ENCODE measurements around the gene TPD52L2. TPM values are rescaled to one million over a fixed set of nuclear protein-coding genes. Genes with fewer than 3 reads are reported as not detected.
"Not testable (repeated sequence)": the region's sequence is repeated elsewhere in the genome, so short reads cannot be mapped to it uniquely, and the experiment has no call there.

Gene TPD52L2
- total and polyA plus RNA-seq, 5 experiments from 2014 or later: 39.3 to 79.0 (median 56.4) TPM

DNA sequence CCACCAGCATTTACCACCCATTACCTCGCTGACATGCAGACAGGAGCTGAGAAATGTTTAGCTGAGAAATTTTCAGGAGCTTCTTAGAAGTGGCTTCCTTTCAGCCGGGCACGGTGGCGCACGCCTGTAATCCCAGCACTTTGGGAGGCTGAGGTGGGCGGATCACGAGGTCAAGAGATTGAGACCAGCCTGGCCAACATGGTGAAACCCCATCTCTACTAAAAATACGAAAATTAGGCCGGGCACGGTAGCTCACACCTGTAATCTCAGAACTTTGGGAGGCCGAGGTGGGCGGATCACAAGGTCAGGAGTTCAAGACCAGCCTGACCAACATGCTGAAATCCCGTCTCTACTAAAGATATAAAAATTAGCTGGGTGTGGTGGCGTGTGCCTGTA is 13.5 kb upstream of the TPD52L2 start:
- POLR2A ChIA-PET, H3K27ac Mint-ChIP-seq, H3K4me1 Mint-ChIP-seq, H3K36me3 Mint-ChIP-seq, H3K4me3 Mint-ChIP-seq, ATAC-seq, H3K9me3 Mint-ChIP-seq: not testable (repeated sequence)
- peak in 1 of 10 donors; percentile 40 for DNase-seq
- peaks cover 1 to 19% (median 11%) of the 10 kb centered on the region in 5 donors for H3K27me3 Mint-ChIP-seq

DNA sequence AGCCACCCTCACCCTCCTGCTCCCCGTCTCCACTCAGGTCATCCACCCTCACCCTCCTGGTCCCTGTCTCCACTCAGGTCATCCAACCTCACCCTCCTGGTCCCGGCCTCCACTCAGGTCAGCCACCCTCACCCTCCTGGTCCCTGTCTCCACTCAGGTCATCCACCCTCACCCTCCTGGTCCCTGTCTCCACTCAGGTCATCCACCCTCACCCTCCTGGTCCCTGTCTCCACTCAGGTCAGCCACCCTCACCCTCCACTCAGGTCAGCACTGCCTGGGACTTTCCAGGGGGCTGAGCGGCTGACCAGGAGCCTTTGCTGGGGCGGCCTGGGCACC is 11.4 kb upstream of the TPD52L2 start:
- H3K27ac Mint-ChIP-seq, H3K36me3 Mint-ChIP-seq, H3K4me3 Mint-ChIP-seq, ATAC-seq, DNase-seq, H3K9me3 Mint-ChIP-seq: not testable (repeated sequence)
- peaks cover 1 to 19% (median 9%) of the 10 kb centered on the region in 5 donors for H3K27me3 Mint-ChIP-seq
- POLR2A ChIA-PET: interaction anchor here (0.6 kb wide), 1 partner anchor 115 kb away, joined by 3 read pairs; no protein-coding TSS in a partner anchor
- H3K4me1 Mint-ChIP-seq: peaks cover 9 to 30% (median 28%) of the 10 kb centered on the region in 4 donors

DNA sequence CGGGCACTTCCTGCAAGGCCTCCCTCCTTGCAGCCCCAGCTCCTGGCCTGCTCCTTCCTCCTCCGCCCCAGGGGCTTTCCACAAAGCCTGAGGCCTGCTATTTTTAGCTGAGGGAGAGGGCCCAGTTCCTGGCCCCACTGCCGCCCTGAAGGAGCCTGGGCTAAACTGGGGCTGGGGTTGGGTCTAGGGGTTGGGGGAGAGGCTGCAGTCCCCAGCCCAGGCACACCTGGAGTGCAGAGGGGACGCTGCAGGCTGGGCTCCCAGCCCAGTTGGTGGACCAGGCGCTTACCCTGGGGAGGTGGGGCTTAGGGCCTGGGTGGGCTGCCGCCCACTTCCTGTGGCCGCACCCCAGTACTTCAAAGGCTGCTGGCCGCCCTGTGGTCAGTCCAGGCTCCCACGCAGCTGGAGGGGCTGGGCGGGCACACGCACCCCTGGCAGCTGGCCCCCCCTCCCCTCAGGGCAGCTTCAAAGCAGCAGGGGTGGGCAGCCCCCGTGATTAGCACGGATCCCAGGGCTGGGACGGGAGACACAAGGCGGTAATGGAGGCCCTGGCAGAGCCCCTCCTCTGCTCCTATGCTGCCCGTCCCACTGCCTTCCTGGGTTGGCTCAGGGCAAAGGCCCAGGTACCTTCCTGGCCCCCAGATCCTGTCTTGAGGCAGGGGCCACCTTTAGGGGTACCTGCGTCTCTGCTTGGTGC is 10.9 kb upstream of the TPD52L2 start:
- peak in 1 of 10 donors; percentile 53 for DNase-seq
- H3K27me3 Mint-ChIP-seq: peaks cover 1 to 16% (median 8%) of the 10 kb centered on the region in 5 donors
- H3K27ac Mint-ChIP-seq: no peak overlapping the region
- no peaks in the 10 kb centered on the region for H3K9me3 Mint-ChIP-seq
- no peaks in the 10 kb centered on the region for H3K36me3 Mint-ChIP-seq
- POLR2A ChIA-PET: interaction anchor here (0.6 kb wide), 1 partner anchor 115 kb away, joined by 3 read pairs; no protein-coding TSS in a partner anchor
- peak; percentile 34 to 44 for ATAC-seq
- peaks cover 14 to 35% (median 33%) of the 10 kb centered on the region in 4 donors for H3K4me1 Mint-ChIP-seq
- H3K4me3 Mint-ChIP-seq: peak overlapping the region in 2 of 10 donors; percentile 31 to 45

DNA sequence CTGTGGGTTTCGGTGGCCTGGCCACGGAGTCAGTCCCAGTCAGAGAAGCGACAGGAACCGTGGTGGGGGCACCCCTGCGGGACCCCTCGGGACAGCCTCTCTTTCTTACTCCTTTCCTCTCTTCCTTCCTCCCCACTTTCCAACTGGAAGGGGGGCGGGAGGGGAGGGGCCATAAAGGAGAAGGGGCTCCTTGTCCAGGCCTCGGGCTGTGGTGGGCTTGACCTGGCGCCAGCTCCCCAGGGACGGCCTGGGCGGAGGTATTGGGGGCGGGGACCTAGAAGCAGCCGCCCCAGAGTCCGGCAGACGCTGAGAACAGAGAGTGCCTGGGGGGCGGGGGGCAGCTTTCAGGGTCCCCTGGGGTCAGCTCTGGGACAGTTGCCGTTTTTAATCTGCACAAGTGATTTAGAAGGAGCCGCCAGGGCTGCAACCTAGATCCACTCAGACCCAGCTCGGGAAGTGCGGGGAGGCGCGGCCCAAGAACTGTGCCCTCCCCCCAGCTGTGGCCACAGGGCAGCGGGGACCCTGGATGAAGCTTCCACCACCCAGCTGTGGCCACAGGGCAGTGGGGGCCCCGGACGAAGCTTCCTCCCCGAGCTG is 10.2 kb upstream of the TPD52L2 start:
- Mint-ChIP-seq H3K4me1 (peaks cover 14 to 41% (median 38%) of the 10 kb centered on the region in 4 donors), H3K4me3 (peak overlapping the region in 2 of 10 donors; percentile 31 to 45), H3K9me3 (no peaks in the 10 kb centered on the region), H3K27me3 (peaks cover 1 to 14% (median 8%) of the 10 kb centered on the region in 5 donors), H3K36me3 (no peaks in the 10 kb centered on the region), H3K27ac (no peak overlapping the region)
- no peak for ATAC-seq
- no peak for DNase-seq
- POLR2A ChIA-PET: interaction anchor here (1.3 kb wide), 1 partner anchor 10 kb away, joined by 10 read pairs; the partner anchor contains the start of gene TPD52L2

DNA sequence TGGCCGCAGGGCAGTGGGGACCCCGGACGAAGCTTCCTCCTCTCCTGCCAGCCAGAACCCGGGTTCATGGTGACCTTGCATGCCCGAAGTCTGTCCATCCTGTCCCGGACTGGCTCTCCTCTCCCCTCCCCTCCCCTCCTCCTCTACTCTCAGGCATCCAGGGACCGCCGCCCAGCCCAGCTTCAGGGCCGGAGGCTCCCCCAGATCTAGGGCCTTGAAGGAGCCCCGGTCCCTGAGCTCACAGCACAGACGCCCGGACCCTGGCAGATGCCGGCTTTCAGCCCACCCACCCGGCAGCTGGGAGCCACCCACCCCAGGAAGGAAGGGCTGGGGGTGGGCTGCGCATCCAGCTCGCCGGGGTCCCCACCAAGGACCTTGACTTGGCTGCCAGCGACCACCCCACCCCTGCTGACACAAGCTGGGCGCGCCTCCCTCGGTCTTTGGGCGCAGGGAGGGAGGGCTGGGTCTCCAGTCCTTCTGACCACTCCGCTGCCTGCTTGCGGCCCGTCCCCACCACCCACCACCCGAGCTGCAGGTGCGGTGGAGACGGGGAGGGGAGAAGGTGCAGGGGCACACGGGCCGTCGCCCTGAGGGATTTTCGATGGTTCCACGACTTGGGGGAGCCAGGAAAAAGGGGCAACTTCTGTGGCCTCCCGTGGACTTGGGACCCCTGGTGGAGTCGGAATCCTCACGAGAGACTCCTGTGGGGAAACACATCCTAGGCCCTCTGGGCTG is 9.5 kb upstream of the TPD52L2 start:
- no peak overlapping the region for H3K27ac Mint-ChIP-seq
- H3K4me1 Mint-ChIP-seq: peaks cover 14 to 40% (median 37%) of the 10 kb centered on the region in 4 donors
- ATAC-seq: no peak
- H3K9me3 Mint-ChIP-seq: no peaks in the 10 kb centered on the region
- POLR2A ChIA-PET: interaction anchor here (1.3 kb wide), 1 partner anchor 9 kb away, joined by 10 read pairs; the partner anchor contains the start of gene TPD52L2
- H3K27me3 Mint-ChIP-seq: peaks cover under 1 to 13% (median 8%) of the 10 kb centered on the region in 5 donors
- H3K4me3 Mint-ChIP-seq: no peak overlapping the region
- DNase-seq: no peak
- peaks cover 0 to 2% (median under 1%) of the 10 kb centered on the region in 3 donors for H3K36me3 Mint-ChIP-seq

DNA sequence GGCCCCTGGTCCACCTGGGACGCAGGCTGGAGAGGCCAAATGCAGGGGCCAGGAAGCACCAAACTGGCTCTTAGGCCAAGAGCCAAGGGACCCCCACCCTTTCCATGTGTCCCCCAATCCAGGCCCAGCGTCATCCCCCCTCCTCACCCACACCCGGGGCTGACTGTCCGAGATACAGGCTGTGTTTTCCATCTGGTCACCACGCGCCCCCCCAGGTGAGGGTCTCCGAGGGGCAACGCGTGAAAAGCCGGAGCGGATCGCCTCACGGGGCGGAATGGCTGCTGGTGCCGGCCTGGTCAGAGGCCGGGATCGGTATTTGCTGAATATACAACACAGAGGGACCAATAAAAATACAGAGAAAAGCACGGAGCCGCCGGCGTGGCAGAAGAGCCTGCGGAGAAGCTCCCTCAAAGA is 9.0 kb upstream of the TPD52L2 start:
- Mint-ChIP-seq H3K36me3 (peaks cover 0 to 4% (median 4%) of the 10 kb centered on the region in 3 donors), H3K27ac (peak overlapping the region in 2 of 10 donors; percentile 11 to 28), H3K27me3 (peaks cover 0 to 7% (median 5%) of the 10 kb centered on the region in 5 donors), H3K4me3 (no peak overlapping the region), H3K4me1 (peaks cover 14 to 41% (median 32%) of the 10 kb centered on the region in 4 donors), H3K9me3 (no peaks in the 10 kb centered on the region)
- ATAC-seq (no peak), DNase-seq (no peak)
- POLR2A ChIA-PET: interaction anchor here (0.5 to 1.3 kb wide), 2 partner anchors 8 to 105 kb away, joined by 3 to 10 read pairs; partner anchors contain the start of gene TPD52L2

DNA sequence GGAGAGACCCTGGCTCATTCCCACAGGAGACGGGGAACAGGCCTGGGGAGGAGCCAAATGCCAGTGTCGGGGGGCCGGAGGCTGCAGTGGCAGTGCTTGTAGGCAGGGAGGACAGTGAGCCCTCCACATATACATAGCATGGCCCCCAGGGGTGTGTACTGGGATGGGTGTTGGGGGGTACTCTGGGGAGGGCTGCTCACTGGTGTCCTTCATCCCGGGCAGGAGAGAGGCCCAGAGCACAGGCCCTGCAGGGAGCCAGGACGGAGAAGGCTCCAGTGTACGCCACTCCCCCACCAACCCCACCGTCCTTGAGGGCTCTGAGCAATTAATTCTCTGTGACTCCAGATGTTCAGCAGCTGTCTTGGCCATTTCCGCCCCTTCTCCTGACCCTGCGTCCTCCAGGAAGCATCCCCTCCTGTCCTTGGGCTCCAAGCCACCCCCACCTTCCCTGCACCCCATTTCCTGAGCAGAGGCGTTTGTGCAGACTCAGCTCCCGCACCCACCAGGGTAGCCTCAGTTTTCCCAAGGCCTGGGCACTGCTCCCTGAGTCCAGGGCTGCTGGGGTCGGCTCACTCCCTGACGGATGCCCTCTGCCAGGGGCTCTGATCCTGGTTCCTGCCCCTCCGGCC is 7.2 kb upstream of the TPD52L2 start:
- peaks cover 0 to 4% (median 4%) of the 10 kb centered on the region in 3 donors for H3K36me3 Mint-ChIP-seq
- no peaks in the 10 kb centered on the region for H3K9me3 Mint-ChIP-seq
- no peaks in the 10 kb centered on the region for H3K27me3 Mint-ChIP-seq
- ATAC-seq (no peak), DNase-seq (no peak)
- H3K4me3 Mint-ChIP-seq: peak overlapping the region in 7 of 10 donors; percentile 49 to 85 (median 75)
- POLR2A ChIA-PET: interaction anchor here (0.7 to 1.3 kb wide), 3 partner anchors 110 to 337 kb away, joined by 3 to 4 read pairs (median 3); partner anchors contain the start of gene PPDPF
- peak overlapping the region; percentile 24 to 94 (median 78) for H3K27ac Mint-ChIP-seq
- H3K4me1 Mint-ChIP-seq: peaks cover 12 to 41% (median 33%) of the 10 kb centered on the region in 4 donors

DNA sequence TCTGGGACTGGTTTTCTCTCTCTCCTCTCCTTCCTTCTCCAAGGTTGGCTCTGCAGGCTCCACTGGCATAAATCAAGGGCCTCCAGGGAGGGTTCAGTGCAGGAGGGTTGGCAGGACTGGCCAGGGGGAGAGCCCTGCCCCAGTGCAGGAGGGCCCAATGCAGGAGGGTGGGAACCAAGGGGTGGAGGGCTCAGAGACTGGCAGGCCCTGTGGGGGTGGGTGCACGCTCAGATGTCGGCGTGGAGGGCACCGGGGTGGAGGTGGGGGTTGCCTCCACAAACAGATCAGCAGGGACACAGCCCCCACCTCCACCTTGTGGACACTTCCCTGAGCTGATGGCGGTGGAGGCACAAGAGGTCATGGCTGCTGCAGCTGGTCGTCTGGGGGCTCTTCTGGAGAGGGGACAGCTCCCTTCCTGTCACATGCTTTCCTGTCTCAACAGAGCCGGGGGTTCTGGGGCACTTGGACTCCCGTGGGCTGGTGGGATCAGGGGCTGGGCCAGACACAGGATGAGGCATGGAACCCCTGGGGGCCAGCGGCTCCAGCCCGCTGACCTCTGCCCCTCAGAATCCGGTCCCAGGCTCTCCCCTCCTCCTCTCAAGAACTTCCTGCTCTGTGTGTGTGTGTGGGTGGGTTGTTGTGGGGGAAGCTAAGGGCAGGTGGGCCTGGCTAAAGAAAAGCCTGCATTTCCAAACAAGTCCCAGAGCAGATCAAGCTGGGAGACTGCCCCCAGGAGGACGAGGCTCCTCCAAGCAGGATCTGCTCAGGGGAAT is 6.5 kb upstream of the TPD52L2 start:
- H3K27ac Mint-ChIP-seq: peak overlapping the region; percentile 77 to 94 (median 89)

DNA sequence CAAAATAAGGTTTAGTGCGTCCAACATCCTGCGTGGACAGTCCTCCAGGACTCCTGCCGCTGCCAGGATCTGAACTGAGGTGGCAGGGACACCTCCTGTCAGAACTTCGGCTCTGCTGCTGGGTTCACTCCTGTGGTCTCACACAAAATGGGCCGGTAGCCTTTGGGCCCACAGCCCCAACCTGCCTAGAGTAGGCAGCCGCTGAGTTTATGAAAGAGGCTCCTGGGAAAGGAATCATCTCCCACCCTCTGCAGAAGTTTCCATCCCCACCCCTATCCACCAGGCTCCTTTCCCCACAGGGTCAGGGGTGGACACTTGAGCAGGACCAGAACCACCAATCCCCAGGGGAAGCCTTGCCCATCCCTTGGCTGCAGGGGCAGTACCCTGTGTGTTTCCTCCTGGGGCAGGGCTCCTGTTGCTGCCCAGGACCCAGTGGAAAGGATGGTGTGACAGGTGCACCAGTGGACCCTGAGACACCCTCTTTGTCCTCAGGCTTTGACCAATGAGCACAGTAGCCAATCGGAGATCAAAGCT is 5.8 kb upstream of the TPD52L2 start:
- Mint-ChIP-seq H3K27ac (peak overlapping the region; percentile 77 to 94 (median 89)), H3K36me3 (peaks cover 0 to 8% (median 6%) of the 10 kb centered on the region in 3 donors), H3K4me1 (peaks cover 21 to 50% (median 46%) of the 10 kb centered on the region in 4 donors)

More for the DNA sequence above, 6.5 kb upstream of the TPD52L2 start:
- Mint-ChIP-seq H3K27me3 (no peaks in the 10 kb centered on the region), H3K4me1 (peaks cover 18 to 45% (median 40%) of the 10 kb centered on the region in 4 donors), H3K9me3 (no peaks in the 10 kb centered on the region), H3K36me3 (peaks cover 0 to 8% (median 6%) of the 10 kb centered on the region in 3 donors), H3K4me3 (peak overlapping the region; percentile 52 to 85 (median 74))
- DNase-seq (no peak), ATAC-seq (peak; percentile 31 to 44)
- POLR2A ChIA-PET: interaction anchor here (1.0 to 1.3 kb wide), 2 partner anchors 110 to 338 kb away, joined by 3 read pairs; partner anchors contain the start of gene PPDPF

DNA sequence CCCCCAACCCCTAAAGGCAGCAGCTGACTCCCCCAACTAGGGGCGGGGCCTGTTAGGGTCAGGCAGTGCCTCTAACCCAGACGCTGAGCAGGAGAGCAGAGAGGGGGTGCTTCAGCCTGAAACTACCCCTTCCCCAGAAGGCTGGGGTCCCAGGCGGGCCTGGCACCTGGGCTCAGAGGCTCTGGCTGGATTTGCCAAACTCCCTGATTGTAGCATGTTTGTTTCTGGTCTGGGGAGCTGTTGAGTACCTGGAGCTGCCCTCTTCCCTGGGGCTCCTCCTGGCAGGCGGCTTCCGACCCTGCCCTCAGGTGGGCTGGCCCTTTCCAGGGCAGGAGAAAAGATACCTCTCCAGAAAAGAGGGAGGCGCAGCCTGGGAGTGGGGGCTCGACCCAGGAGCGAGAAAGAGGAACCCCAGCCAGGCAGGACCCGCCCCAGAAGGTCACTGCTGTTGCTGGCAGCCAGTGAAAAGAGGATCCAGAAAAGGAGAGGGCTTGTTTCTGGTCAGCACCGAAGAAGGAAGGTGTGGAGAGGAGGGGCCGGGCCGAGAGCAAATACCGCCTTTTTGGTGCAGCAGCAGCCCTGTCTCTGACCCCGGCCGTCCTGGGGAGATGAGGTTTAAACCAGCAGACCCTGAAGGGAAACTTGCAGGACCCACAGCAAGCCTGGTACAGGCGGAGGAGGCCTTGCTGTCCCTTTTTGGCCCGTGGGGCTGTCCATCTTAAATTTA is 4.6 kb upstream of the TPD52L2 start:
- H3K27me3 Mint-ChIP-seq: no peaks in the 10 kb centered on the region
- peaks cover 0 to 8% (median 6%) of the 10 kb centered on the region in 3 donors for H3K36me3 Mint-ChIP-seq
- peaks cover 22 to 53% (median 50%) of the 10 kb centered on the region in 4 donors for H3K4me1 Mint-ChIP-seq
- ATAC-seq (no peak), DNase-seq (no peak)
- H3K4me3 Mint-ChIP-seq: peak overlapping the region in 2 of 10 donors; percentile 30 to 34
- POLR2A ChIA-PET: no interaction called here
- H3K9me3 Mint-ChIP-seq: no peaks in the 10 kb centered on the region
- peak overlapping the region in 7 of 10 donors; percentile 36 to 94 (median 59) for H3K27ac Mint-ChIP-seq

More for the DNA sequence above, 5.8 kb upstream of the TPD52L2 start:
- no peak for ATAC-seq
- H3K27me3 Mint-ChIP-seq: no peaks in the 10 kb centered on the region
- DNase-seq: no peak
- peak overlapping the region; percentile 52 to 85 (median 74) for H3K4me3 Mint-ChIP-seq
- POLR2A ChIA-PET: interaction anchor here (0.6 to 1.3 kb wide), 3 partner anchors 109 to 338 kb away, joined by 3 read pairs; partner anchors contain the start of gene PPDPF
- no peaks in the 10 kb centered on the region for H3K9me3 Mint-ChIP-seq
